Natural killer cell (primary cell): ENCODE results near the gene AS3MT. TPM values are rescaled to one million over a fixed set of nuclear protein-coding genes. Genes with fewer than 3 reads are reported as not detected.
"Not testable (repeated sequence)": the region's sequence is repeated elsewhere in the genome, so short reads cannot be mapped to it uniquely, and the experiment has no call there.

Source experiments
- ATAC-seq, 3 donors: fragments of 150-1000 bp in 2 of 3; fragments of 200-7000 bp in 1 of 3; cut with Tn5 transposase; 1 replicate in 1 of 3; 2 replicates in 2 of 3; pipeline ENCODE4 v1.10.0; 2021; ENCODE audit warnings: mild to moderate bottlenecking in 2 of 3, moderate library complexity in 2 of 3
- DNase-seq, 2 donors: peaks; one replicate each; pipeline versions ENCODE4 v3.0.0 to v3.0.0-alpha.2; 2013 to 2021; ENCODE audit warnings: mixed read lengths in 1 of 2
- H3K27ac ChIP-seq: one replicate; pipeline ENCODE4 v1.5.1; 2013; ENCODE audit warnings: mild to moderate bottlenecking, low read length
- H3K27me3 ChIP-seq: one replicate; pipeline ENCODE4 v1.6.1; 2013; ENCODE audit warnings: low read length; ENCODE audit not compliant: control insufficient read depth, insufficient read depth
- H3K36me3 ChIP-seq: one replicate; pipeline ENCODE4 v1.6.1; 2013; ENCODE audit warnings: low read length; ENCODE audit not compliant: control insufficient read depth, insufficient read depth
- H3K4me1 ChIP-seq: one replicate; pipeline ENCODE4 v1.6.1; 2013; ENCODE audit warnings: low read length; ENCODE audit not compliant: control insufficient read depth, insufficient read depth
- H3K4me3 ChIP-seq: one replicate; pipeline ENCODE4 v1.5.1; 2013; ENCODE audit warnings: low read length
- H3K9me3 ChIP-seq: one replicate; pipeline ENCODE4 v1.6.1; 2013; ENCODE audit warnings: low read length; ENCODE audit not compliant: control insufficient read depth, insufficient read depth
- H3K27ac Mint-ChIP-seq, 2 donors: one replicate each; pipeline ENCODE4 v1.8.0; 2022; ENCODE audit warnings: mild to moderate bottlenecking in 2 of 2, mixed read lengths in 2 of 2, moderate library complexity in 1 of 2
- H3K27me3 Mint-ChIP-seq, 2 donors: one replicate each; pipeline ENCODE4 v1.8.0; 2022; ENCODE audit warnings: low read depth in 2 of 2, mixed read lengths in 2 of 2
- H3K36me3 Mint-ChIP-seq: one replicate; pipeline ENCODE4 v1.8.0; 2022; ENCODE audit warnings: mixed read lengths
- H3K4me1 Mint-ChIP-seq, 2 donors: one replicate each; pipeline ENCODE4 v1.8.0; 2022; ENCODE audit warnings: mixed read lengths in 2 of 2
- H3K4me3 Mint-ChIP-seq: one replicate; pipeline ENCODE4 v1.8.0; 2022; ENCODE audit warnings: mild to moderate bottlenecking, moderate library complexity, mixed read lengths
- H3K9me3 Mint-ChIP-seq, 2 donors: one replicate each; pipeline ENCODE4 v1.8.0; 2022; ENCODE audit warnings: mixed read lengths in 2 of 2
- WGBS: methylation state at CpG from one replicate; pipeline ENCODE4 v1.1.7; 2013; ENCODE audit warnings: missing lambda C conversion rate; ENCODE audit not compliant: insufficient coverage; 5-methylcytosine and 5-hydroxymethylcytosine counted together
- intact Hi-C: fragments of 100-400 bp; cut with micrococcal nuclease; formaldehyde crosslinking; loops from one replicate; pipeline ENCODE4 v1.14.2; 2022
- total RNA-seq, 4 donors: library from RNA; stranded (reverse); fragments of 120-200 nt in 1 of 4; gene quantifications; one replicate each; pipeline versions ENCODE4 v1.2.3 to v1.2.4, GENCODE V29; 2013 to 2022
- TF ChIP-seq, protein P1 (sequence below): fragments of 200-600 bp; IDR thresholded peaks from one replicate; pipeline ENCODE4 v1.8.0; 2022; ENCODE audit warnings: antibody characterized with exemption

The AS3MT gene, protein sequence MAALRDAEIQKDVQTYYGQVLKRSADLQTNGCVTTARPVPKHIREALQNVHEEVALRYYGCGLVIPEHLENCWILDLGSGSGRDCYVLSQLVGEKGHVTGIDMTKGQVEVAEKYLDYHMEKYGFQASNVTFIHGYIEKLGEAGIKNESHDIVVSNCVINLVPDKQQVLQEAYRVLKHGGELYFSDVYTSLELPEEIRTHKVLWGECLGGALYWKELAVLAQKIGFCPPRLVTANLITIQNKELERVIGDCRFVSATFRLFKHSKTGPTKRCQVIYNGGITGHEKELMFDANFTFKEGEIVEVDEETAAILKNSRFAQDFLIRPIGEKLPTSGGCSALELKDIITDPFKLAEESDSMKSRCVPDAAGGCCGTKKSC
- under 1 TPM in 2 of 3 donors, not detected in 1; 0.48 to 0.75 TPM for total RNA-seq
- 1.9 TPM for total RNA-seq (2013)

DNA sequence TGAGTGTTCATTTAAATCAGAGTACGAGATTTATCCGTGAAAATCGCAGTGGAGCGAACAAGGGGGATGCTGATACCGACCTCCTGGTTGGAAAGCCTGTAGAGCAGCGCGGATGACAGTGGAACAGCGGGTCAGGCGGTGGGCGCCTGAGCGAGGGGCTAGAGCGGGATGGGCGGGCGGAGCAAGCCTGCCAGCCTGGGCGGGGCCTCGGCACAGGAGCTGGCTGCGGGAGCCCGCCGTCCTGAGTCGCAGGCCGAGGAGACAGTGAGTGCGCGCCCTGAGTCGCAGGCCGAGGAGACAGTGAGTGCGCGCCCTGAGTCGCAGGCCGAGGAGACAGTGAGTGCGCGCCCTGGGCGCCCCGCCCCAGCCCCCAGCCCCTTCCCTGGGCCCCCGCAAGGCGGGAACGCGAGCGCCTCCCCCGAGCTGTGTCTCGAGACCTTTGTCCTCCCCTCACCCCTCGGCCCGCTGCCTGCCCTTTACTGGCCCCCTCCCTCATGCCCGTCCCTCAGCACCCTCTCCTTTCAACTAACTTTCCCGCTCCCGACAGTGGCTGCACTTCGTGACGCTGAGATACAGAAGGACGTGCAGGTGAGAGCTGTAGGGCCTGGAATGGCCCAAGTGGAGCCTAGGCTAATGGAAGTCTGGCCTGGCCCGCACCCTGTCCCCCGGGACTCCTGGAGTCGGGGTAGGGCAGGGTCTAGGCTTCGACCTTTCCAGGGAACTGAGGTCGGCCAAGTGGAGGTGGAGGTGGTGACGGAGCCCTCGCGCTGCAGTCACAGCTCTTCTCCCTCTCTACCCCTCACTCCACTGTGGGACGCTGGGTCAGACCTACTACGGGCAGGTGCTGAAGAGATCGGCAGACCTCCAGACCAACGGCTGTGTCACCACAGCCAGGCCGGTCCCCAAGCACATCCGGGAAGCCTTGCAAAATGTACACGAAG lies at the start of gene AS3MT:
TSS of gene AS3MT (plus strand) at position 213 of the 941 bp plus-strand sequence. CDS start at position 336, 123 bp downstream.
- ATAC-seq, result peak; percentile 49 to 63 (median 52)
- TF ChIP-seq, protein P1, sequence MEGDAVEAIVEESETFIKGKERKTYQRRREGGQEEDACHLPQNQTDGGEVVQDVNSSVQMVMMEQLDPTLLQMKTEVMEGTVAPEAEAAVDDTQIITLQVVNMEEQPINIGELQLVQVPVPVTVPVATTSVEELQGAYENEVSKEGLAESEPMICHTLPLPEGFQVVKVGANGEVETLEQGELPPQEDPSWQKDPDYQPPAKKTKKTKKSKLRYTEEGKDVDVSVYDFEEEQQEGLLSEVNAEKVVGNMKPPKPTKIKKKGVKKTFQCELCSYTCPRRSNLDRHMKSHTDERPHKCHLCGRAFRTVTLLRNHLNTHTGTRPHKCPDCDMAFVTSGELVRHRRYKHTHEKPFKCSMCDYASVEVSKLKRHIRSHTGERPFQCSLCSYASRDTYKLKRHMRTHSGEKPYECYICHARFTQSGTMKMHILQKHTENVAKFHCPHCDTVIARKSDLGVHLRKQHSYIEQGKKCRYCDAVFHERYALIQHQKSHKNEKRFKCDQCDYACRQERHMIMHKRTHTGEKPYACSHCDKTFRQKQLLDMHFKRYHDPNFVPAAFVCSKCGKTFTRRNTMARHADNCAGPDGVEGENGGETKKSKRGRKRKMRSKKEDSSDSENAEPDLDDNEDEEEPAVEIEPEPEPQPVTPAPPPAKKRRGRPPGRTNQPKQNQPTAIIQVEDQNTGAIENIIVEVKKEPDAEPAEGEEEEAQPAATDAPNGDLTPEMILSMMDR, result no peak
- H3K27ac ChIP-seq, result no peak within 1 kb of the TSS
- H3K4me1 ChIP-seq, result peaks cover 5% of the 10 kb centered on the region
- Mint-ChIP-seq H3K27me3 (peaks cover 20 to 28% of the 10 kb centered on the region in 2 donors), H3K9me3 (no peaks in the 10 kb centered on the region), H3K4me1 (peaks cover 18 to 19% of the 10 kb centered on the region in 2 donors), H3K36me3 (no peaks in the 10 kb centered on the region), H3K27ac (no peak within 1 kb of the TSS), H3K4me3 (peak within 1 kb of the TSS; percentile 70)
- no peaks in the 10 kb centered on the region for H3K9me3 ChIP-seq
- no peaks in the 10 kb centered on the region for H3K27me3 ChIP-seq
- no peak within 1 kb of the TSS for H3K4me3 ChIP-seq
- H3K36me3 ChIP-seq, result no peaks in the 10 kb centered on the region
- DNase-seq, result peak in 1 of 2 donors; percentile 19
- 15% methylated on average over 62 of the region's 63 CpGs for WGBS
- intact Hi-C loops, result no loop called here

DNA sequence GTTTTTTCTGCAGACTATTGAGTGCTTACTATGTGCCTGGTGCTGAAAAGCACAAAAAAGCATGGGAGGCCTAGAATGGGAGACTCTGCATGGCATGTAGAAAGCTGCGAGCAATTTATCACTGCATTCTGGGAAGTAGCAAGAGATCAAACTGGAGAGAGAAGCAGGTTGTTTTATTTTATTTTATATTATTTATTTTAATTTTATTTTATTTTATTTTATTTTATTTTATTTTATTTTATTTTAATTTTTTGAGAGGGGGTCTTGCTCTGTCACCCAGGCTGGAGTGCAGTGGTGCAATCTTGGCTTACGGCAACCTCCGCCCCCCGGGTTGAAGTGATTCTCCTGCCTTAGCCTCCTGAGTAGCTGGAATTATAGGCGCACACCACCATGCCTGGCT lies 49.3 kb upstream of the AS3MT start:
- H3K36me3 Mint-ChIP-seq, ATAC-seq, H3K36me3 ChIP-seq, H3K9me3 Mint-ChIP-seq, intact Hi-C loops, H3K4me3 Mint-ChIP-seq, H3K27me3 ChIP-seq, H3K27ac ChIP-seq, DNase-seq, H3K4me3 ChIP-seq, H3K27me3 Mint-ChIP-seq, H3K9me3 ChIP-seq: not testable (repeated sequence)
- peaks cover 32% of the 10 kb centered on the region for H3K4me1 ChIP-seq
- Mint-ChIP-seq H3K4me1 (peaks cover 14 to 25% of the 10 kb centered on the region in 2 donors), H3K27ac (peak overlapping the region in 1 of 2 donors; percentile 27)
- 100% methylated on average over 5 of the region's 5 CpGs for WGBS

- Histone ChIP-seq H3K36me3 (no peaks in the 10 kb centered on the region), H3K4me3 (no peak overlapping the region), H3K4me1 (peaks cover 11% of the 10 kb centered on the region), H3K27ac (no peak overlapping the region), H3K9me3 (no peaks in the 10 kb centered on the region), H3K27me3 (no peaks in the 10 kb centered on the region)
- Mint-ChIP-seq H3K4me3 (no peak overlapping the region), H3K36me3 (no peaks in the 10 kb centered on the region), H3K27me3 (no peaks in the 10 kb centered on the region), H3K4me1 (peaks cover 0 to 8% of the 10 kb centered on the region in 2 donors), H3K9me3 (no peaks in the 10 kb centered on the region), H3K27ac (no peak overlapping the region)
- 90% methylated on average over 10 of the region's 12 CpGs for WGBS
- no peak for ATAC-seq
- TF ChIP-seq, protein P1, result no peak
- DNase-seq, result no peak
- intact Hi-C loops, result no loop called here
Measured at GRCh38 chr10:102822222-102822621, 47.0 kb upstream of the AS3MT start.

DNA sequence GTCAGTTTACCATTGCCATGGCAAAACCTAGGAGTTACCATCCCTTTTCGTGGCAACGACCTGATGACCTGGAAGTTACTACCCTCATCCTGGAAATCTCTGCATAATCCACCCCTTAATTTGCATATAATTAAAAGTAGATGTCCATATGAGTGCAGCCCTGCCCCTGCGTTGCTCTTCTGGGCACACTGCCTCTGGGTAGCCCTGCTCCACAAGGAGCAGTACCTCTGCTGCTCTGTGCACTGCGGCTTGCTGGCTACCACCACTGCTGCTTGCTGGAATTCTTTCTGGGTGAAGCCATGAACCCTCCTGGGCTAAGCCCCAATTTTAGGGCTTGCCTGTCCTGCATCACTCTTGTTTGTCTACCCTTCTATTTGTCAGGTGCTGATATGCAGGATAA lies 44.6 kb upstream of the AS3MT start:
- peaks cover under 1% of the 10 kb centered on the region for H3K4me1 ChIP-seq
- intact Hi-C loops, result no loop called here
- no peak overlapping the region for H3K27ac Mint-ChIP-seq
- no peaks in the 10 kb centered on the region for H3K9me3 Mint-ChIP-seq
- no peaks in the 10 kb centered on the region for H3K27me3 ChIP-seq
- H3K27ac ChIP-seq, result no peak overlapping the region
- DNase-seq (no peak), ATAC-seq (no peak)
- H3K4me3 Mint-ChIP-seq, result no peak overlapping the region
- H3K36me3 Mint-ChIP-seq, result no peaks in the 10 kb centered on the region
- TF ChIP-seq, protein P1, result no peak
- 87% methylated on average over 4 of the region's 4 CpGs for WGBS
- H3K36me3 ChIP-seq, result no peaks in the 10 kb centered on the region
- no peak overlapping the region for H3K4me3 ChIP-seq
- H3K4me1 Mint-ChIP-seq, result peaks cover 0 to 3% of the 10 kb centered on the region in 2 donors
- H3K9me3 ChIP-seq, result no peaks in the 10 kb centered on the region
- H3K27me3 Mint-ChIP-seq, result no peaks in the 10 kb centered on the region
